ENCODE measurements around the gene P2RY12.

P2RY12 gene

GRCh38 chr3:151345859-151346258 is 38.7 kb downstream of the P2RY12 start:
- no peaks in the 10 kb centered on the region for H3K9me3 Mint-ChIP-seq
- H3K4me3 Mint-ChIP-seq = no peak overlapping the region
- peaks cover 12% of the 10 kb centered on the region for H3K4me1 Mint-ChIP-seq (ENCODE audit: low read depth)
- no peak overlapping the region for H3K27ac Mint-ChIP-seq
- H3K36me3 Mint-ChIP-seq (ENCODE audit: low read depth) = no peaks in the 10 kb centered on the region
- H3K27me3 Mint-ChIP-seq (ENCODE audit: low read depth) = peaks cover 55% of the 10 kb centered on the region

GRCh38 chr3:151331696-151332095 is 52.9 kb downstream of the P2RY12 start:
- no peaks in the 10 kb centered on the region for H3K36me3 Mint-ChIP-seq (ENCODE audit: low read depth)
- H3K9me3 Mint-ChIP-seq = no peaks in the 10 kb centered on the region
- H3K4me1 Mint-ChIP-seq (ENCODE audit: low read depth) = peaks cover 6% of the 10 kb centered on the region
- no peak overlapping the region for H3K4me3 Mint-ChIP-seq
- peaks cover 27% of the 10 kb centered on the region for H3K27me3 Mint-ChIP-seq (ENCODE audit: low read depth)
- no peak overlapping the region for H3K27ac Mint-ChIP-seq

GRCh38 chr3:151330899-151331298 is 53.7 kb downstream of the P2RY12 start:
- Mint-ChIP-seq H3K4me1 (ENCODE audit: low read depth) (peaks cover 6% of the 10 kb centered on the region), H3K9me3 (no peaks in the 10 kb centered on the region), H3K27me3 (ENCODE audit: low read depth) (peaks cover 21% of the 10 kb centered on the region)

GRCh38 chr3:151330379-151330778 is 54.2 kb downstream of the P2RY12 start:
- H3K4me1 Mint-ChIP-seq (ENCODE audit: low read depth) = peaks cover 6% of the 10 kb centered on the region
- peaks cover 19% of the 10 kb centered on the region for H3K27me3 Mint-ChIP-seq (ENCODE audit: low read depth)
- no peak overlapping the region for H3K27ac Mint-ChIP-seq
- no peaks in the 10 kb centered on the region for H3K9me3 Mint-ChIP-seq
- no peak overlapping the region for H3K4me3 Mint-ChIP-seq
- H3K36me3 Mint-ChIP-seq (ENCODE audit: low read depth) = no peaks in the 10 kb centered on the region

More at GRCh38 chr3:151330899-151331298, 53.7 kb downstream of the P2RY12 start:
- H3K27ac Mint-ChIP-seq = no peak overlapping the region
- no peak overlapping the region for H3K4me3 Mint-ChIP-seq
- H3K36me3 Mint-ChIP-seq (ENCODE audit: low read depth) = no peaks in the 10 kb centered on the region

- Mint-ChIP-seq H3K27me3 (ENCODE audit: low read depth) (peaks cover 20% of the 10 kb centered on the region), H3K36me3 (ENCODE audit: low read depth) (no peaks in the 10 kb centered on the region), H3K4me3 (peak within 1 kb of the TSS; percentile 9), H3K4me1 (ENCODE audit: low read depth) (peaks cover 6% of the 10 kb centered on the region), H3K27ac (no peak within 1 kb of the TSS), H3K9me3 (no peaks in the 10 kb centered on the region)
These were observed 55.2 kb downstream of the P2RY12 start, which contains the start of gene P2RY13 for GRCh38 chr3:151329363-151329762. P2RY13 (minus strand) TSS chr3:151329549; CDS start chr3:151329528, 21 bp downstream.

GRCh38 chr3:151328298-151328995 is 56.1 kb downstream of the P2RY12 start:
- Mint-ChIP-seq H3K9me3 (no peaks in the 10 kb centered on the region), H3K27ac (no peak overlapping the region), H3K4me1 (ENCODE audit: low read depth) (peaks cover 6% of the 10 kb centered on the region), H3K4me3 (peak overlapping the region; percentile 9), H3K36me3 (ENCODE audit: low read depth) (no peaks in the 10 kb centered on the region), H3K27me3 (ENCODE audit: low read depth) (peaks cover 23% of the 10 kb centered on the region)

GRCh38 chr3:151327571-151328198 is 56.9 kb downstream of the P2RY12 start:
- Mint-ChIP-seq H3K4me1 (ENCODE audit: low read depth) (peaks cover 6% of the 10 kb centered on the region), H3K27me3 (ENCODE audit: low read depth) (peaks cover 23% of the 10 kb centered on the region), H3K36me3 (ENCODE audit: low read depth) (no peaks in the 10 kb centered on the region), H3K4me3 (no peak overlapping the region), H3K27ac (no peak overlapping the region), H3K9me3 (no peaks in the 10 kb centered on the region)

- Mint-ChIP-seq H3K27ac (no peak overlapping the region), H3K27me3 (ENCODE audit: low read depth) (peaks cover 11% of the 10 kb centered on the region), H3K9me3 (no peaks in the 10 kb centered on the region), H3K36me3 (ENCODE audit: low read depth) (no peaks in the 10 kb centered on the region), H3K4me1 (ENCODE audit: low read depth) (no peaks in the 10 kb centered on the region), H3K4me3 (no peak overlapping the region)
These were observed 62.0 kb downstream of the P2RY12 start for GRCh38 chr3:151322511-151322910.

- H3K27ac Mint-ChIP-seq = no peak overlapping the region
- no peaks in the 10 kb centered on the region for H3K36me3 Mint-ChIP-seq (ENCODE audit: low read depth)
- no peaks in the 10 kb centered on the region for H3K9me3 Mint-ChIP-seq
- no peak overlapping the region for H3K4me3 Mint-ChIP-seq
- peaks cover 11% of the 10 kb centered on the region for H3K27me3 Mint-ChIP-seq (ENCODE audit: low read depth)
- H3K4me1 Mint-ChIP-seq (ENCODE audit: low read depth) = peaks cover 3% of the 10 kb centered on the region
These were observed 63.0 kb downstream of the P2RY12 start for GRCh38 chr3:151321526-151321925.

- H3K4me3 Mint-ChIP-seq = no peak overlapping the region
- H3K27me3 Mint-ChIP-seq (ENCODE audit: low read depth) = peaks cover 8% of the 10 kb centered on the region
- no peaks in the 10 kb centered on the region for H3K9me3 Mint-ChIP-seq
- no peaks in the 10 kb centered on the region for H3K36me3 Mint-ChIP-seq (ENCODE audit: low read depth)
- peaks cover 10% of the 10 kb centered on the region for H3K4me1 Mint-ChIP-seq (ENCODE audit: low read depth)
- no peak overlapping the region for H3K27ac Mint-ChIP-seq
These were observed 64.4 kb downstream of the P2RY12 start for GRCh38 chr3:151320131-151320530.

- Mint-ChIP-seq H3K27ac (no peak overlapping the region), H3K36me3 (ENCODE audit: low read depth) (no peaks in the 10 kb centered on the region), H3K4me1 (ENCODE audit: low read depth) (peaks cover 11% of the 10 kb centered on the region), H3K4me3 (no peak overlapping the region), H3K9me3 (no peaks in the 10 kb centered on the region), H3K27me3 (ENCODE audit: low read depth) (peaks cover 9% of the 10 kb centered on the region)
These were observed 64.9 kb downstream of the P2RY12 start for GRCh38 chr3:151319628-151320027.

- Mint-ChIP-seq H3K9me3 (no peaks in the 10 kb centered on the region), H3K4me3 (no peak overlapping the region), H3K4me1 (ENCODE audit: low read depth) (peaks cover 11% of the 10 kb centered on the region), H3K27ac (no peak overlapping the region), H3K36me3 (ENCODE audit: low read depth) (no peaks in the 10 kb centered on the region), H3K27me3 (ENCODE audit: low read depth) (peaks cover 6% of the 10 kb centered on the region)
These were observed 65.6 kb downstream of the P2RY12 start for GRCh38 chr3:151318991-151319390.

- Mint-ChIP-seq H3K4me3 (no peak overlapping the region), H3K4me1 (ENCODE audit: low read depth) (peaks cover 11% of the 10 kb centered on the region)
These were observed 66.2 kb downstream of the P2RY12 start for GRCh38 chr3:151318313-151318712.

GRCh38 chr3:151316267-151316991 is 68.1 kb downstream of the P2RY12 start, which contains the start of gene GPR87:
GPR87 (minus strand) TSS chr3:151316820; CDS start chr3:151300100, 16,720 bp downstream.
- peaks cover 11% of the 10 kb centered on the region for H3K4me1 Mint-ChIP-seq (ENCODE audit: low read depth)
- H3K9me3 Mint-ChIP-seq = no peaks in the 10 kb centered on the region
- no peak within 1 kb of the TSS for H3K4me3 Mint-ChIP-seq
- no peak within 1 kb of the TSS for H3K27ac Mint-ChIP-seq
- H3K36me3 Mint-ChIP-seq (ENCODE audit: low read depth) = no peaks in the 10 kb centered on the region
- peaks cover 6% of the 10 kb centered on the region for H3K27me3 Mint-ChIP-seq (ENCODE audit: low read depth)

More at GRCh38 chr3:151318313-151318712, 66.2 kb downstream of the P2RY12 start:
- Mint-ChIP-seq H3K27me3 (ENCODE audit: low read depth) (peaks cover 6% of the 10 kb centered on the region), H3K9me3 (no peaks in the 10 kb centered on the region), H3K27ac (no peak overlapping the region), H3K36me3 (ENCODE audit: low read depth) (no peaks in the 10 kb centered on the region)
